RKO (cell line): ENCODE data around the gene IHH.
A peak's percentile ranks its signal among the peaks of the same experiment; 100 is the strongest.

Experiments used
- DNase-seq: peaks from one replicate; pipeline ENCODE4 v3.0.0-alpha.2; 2016; ENCODE audit warnings: low spot score

The IHH gene

DNA sequence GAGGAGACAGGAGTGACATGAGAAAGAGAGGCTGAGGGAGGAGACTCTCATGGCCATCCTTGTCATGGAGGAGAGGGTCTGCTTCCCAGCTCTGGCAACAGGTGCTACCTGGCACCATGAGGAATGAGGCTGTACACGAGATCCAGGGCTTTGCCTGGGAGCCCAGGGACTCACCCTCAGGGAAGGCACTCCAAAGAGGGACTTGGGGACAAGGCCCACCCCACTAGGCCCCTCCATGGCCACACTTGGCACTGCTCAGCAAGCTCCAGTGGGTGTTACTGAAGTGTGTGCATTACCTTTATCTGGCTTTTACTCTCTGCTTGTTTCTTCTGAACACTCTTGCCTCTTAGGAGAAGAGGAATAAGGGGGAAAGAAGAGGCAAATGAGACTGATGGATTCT is 22.1 kb downstream of the IHH start:
- DNase-seq, result no peak

DNA sequence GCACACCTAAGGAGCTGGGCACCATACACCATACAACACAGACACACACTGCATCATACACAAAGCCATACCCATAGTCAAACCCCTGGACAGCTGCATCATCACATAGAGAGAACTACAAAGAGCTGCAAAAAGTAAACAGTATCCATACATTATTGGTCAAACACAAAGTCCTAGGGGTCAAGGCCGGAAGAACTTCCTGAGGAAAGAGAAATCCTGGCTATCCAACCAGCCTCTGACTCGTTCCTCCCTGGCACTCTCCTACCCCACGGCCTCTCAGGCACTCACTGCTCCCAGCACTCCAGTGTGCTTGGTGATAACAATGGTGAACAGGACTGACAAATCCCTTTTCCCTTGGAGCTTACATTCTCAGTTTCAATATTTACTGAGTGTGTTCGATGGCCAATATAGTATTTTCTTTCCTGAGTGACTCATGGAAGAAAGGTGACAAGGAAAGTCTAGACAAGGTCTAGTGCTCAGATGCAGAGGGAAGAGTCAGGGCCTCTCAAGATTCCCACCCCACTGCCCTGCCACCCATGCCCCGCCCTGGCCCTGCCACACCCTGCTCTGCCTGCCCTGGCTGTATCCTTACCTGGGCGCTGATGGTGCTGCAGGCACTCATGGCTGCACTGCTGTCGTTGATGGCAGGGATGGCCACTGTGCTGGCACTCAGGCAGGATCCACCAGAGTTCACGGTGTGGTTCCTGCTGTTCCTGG is 22.8 kb downstream of the IHH start:
- DNase-seq, result no peak

DNA sequence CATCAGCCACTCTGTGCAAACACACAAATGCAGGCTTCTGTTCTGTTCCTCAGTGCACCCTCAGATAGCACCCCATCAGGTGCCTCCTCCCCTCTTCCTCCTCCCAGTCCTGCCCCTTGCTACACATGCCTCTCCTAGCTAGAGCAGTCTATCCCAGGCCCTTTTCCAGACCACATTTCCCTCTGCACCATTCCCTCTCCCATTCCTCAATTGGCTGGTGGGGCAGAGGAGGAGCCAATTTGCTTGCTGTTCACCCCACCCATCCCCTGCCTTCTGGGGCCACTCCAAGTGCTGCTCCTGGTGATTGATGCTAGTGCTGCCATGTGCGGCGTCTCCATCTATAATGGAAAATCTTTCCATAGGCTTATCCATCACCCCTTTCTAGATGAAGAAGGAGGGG is 24.8 kb downstream of the IHH start:
- no peak for DNase-seq

DNA sequence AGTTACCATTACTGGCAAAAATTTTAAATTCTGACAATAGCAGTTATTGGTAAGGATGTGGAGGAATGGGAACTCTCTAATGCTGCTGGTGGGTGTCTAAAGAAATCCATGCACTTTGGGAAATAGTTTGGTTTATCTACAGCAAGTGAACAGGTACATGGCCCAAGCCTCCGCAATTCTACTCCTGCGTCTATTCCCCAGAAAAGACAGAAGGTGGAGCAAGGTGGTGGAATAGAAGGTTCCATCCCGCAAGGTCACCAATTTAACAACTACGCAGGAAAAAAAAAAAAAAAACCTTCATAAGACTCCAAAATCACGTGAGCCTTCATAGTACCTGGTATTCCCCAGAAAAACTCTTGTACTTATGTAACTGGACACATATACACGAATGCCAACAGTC is 25.9 kb downstream of the IHH start:
- no peak for DNase-seq

GRCh38 chr2:219032051-219032745 is 28.5 kb downstream of the IHH start:
- no peak for DNase-seq

DNA sequence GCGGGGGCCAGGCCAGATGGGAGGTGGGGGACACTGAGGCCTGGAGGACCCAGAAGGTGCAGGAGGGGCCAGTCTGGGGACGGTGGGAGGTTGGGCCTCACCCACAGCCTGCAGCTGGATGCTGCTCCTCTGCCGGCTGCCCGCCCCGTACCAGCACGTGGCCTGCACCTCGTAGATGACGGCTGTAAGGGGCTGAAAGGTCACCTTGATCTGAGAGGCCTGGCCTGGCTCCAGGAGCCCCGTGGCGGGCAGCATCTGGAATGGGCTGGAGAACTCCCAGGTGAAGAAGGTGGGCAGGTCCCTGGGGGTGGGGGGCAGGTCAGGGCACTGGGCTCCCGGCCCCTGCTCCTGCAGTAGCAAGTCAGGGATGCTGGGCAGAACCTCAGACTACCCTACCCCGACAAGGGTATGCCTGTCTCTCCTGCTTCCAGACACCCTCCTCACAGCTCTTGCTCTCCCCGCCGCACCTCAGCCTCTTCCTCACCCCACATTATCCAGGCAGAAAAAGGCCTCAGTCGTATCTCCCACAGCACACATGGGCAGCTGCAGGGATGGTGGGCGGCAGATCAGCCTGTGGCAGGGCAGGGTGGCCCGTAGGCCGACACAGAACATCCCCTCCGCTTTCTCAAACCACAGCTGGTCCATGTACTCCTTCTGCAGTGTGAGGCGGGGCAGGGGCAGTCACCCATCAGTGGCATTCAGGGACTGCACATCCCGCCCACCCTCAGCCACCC is 29.5 kb downstream of the IHH start:
- DNase-seq, result no peak

- no peak for DNase-seq
Measured at GRCh38 chr2:219030177-219030940, 30.4 kb downstream of the IHH start.

DNA sequence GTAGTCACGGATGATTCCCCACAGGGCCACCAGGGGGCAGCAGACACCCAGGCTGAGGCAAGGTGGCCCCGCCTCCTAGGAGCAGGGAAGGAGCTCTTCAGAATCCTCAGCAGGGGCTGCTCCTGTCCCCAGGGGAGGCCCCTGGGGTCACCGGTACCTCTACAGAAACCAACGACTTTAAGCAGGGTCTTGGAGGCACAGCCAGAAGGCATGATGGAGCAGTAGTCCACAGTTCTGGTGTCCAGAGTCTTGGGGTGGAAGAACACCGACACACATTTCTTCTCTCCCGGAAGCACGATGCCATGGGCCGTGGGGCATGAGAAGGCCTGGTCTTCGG is 30.9 kb downstream of the IHH start:
- peak; percentile 73 for DNase-seq

- no peak for DNase-seq
Measured at GRCh38 chr2:219028996-219029828, 31.5 kb downstream of the IHH start.

GRCh38 chr2:219028141-219028540 is 32.6 kb downstream of the IHH start:
- DNase-seq, result no peak

DNA sequence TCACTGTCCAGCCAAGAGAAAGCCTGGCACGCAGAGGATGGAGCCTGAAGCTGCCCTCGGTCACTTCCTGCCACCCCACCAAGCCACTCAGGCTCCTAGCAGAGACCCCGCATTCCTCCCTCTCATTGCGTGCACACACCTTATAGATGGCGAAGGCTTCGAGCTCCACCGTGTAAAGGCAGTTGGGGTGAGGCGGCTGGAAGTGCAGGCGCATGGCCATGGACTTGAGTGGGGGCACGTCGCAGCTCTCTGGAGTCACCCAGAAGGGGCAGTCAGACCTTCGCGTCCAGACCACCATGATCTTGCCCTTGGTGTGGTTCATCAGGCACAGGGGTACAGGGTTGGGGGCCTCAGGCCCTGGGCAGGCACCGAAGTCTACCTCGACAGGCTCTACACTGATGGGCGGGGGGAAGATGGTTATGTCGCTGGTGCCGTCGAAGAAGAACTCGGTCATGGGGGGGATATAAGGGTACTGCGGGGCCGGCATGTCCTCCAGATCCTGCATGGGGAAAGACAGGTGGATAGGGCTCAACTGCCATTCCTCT is 33.1 kb downstream of the IHH start:
- no peak for DNase-seq

- DNase-seq, result no peak
Measured at GRCh38 chr2:219026946-219027345, 33.8 kb downstream of the IHH start.

DNA sequence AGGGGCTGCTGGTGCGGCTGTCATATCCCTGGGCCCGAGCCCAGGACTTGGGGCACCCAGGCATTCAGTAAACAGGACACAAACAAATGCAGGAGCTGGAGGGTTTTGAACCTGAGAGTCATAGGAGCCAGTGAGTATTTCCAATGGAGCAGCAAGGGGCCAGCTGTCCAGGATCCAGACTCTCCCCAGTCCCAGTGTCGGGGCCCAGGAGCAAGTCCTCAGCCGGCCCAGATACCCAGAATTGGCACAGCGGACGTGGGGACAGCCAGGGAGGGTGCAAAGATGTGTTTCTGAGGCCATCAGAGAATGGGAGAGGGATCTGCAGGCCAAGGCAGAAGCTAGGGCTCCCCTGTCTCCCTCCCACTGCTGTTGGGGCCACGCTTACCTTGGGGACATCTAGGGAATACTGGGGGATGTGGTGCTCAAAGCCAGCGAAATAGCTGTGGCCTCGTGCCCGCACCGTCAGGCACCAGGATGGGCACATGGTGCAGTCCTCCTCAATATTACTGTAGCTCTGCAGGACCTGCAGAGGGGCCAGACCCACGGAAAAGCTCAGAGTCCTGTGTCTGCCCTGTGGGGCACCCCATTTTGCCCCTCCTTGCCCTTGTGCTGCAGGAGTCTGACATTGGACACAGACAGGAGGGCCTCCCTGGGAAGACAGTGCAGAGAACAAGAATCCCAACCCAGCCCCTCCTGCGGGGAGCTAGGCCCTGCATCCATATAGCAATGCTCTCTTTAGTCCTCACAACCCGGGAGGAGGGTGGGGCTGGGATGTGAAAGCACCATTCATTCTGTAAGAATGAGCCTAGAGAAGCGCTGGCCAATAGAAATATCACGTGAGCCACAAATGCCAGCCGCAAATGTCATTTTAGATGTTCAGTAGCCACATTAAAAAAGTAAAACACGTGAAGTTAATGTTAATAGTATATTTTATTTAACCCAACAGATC is 34.8 kb downstream of the IHH start:
- no peak for DNase-seq

GRCh38 chr2:219024059-219024458 is 36.7 kb downstream of the IHH start:
- no peak for DNase-seq

DNA sequence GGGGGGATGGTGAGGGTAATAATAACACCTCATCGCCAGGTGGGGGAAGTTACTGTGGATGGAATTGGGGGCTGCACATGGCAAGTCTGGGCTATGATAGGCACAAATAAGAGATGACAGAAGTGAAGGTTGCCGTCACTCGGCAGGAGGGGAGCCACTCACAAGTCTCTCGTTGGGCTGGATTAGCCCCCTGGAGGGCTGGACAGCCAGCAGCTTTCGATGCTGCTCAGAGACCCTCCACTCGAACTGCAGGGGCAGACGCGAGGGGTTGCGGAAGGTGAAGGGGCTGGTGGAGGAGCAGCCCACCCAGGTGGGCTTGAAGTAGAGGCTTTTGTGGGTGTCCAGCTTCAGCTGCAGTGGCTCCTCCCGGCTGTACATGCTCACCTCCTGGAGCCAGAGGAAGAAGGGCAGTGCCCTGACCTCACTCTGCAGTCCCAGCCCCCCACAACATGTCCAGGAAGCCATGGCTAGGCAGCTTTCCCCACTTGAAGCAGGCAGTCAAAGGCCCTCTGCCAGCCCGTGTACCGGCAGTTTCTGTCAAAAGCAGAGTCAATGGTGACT is 37.6 kb downstream of the IHH start:
- DNase-seq, result no peak

- DNase-seq, result no peak
Measured at GRCh38 chr2:219022616-219023015, 38.1 kb downstream of the IHH start.

GRCh38 chr2:219022041-219022440 is 38.7 kb downstream of the IHH start:
- DNase-seq, result no peak

GRCh38 chr2:219021591-219021990 is 39.1 kb downstream of the IHH start:
- no peak for DNase-seq

- no peak for DNase-seq
Measured at GRCh38 chr2:219020604-219021365, 39.9 kb downstream of the IHH start.
